K562 (cell line): Measurements from ENCODE around the gene RASL12. TPM values are rescaled to one million over a fixed set of nuclear protein-coding genes. Genes with fewer than 3 reads are reported as not detected.

ENCODE experiments used
- ATAC-seq: fragments of 200-7000 bp; cut with Tn5 transposase; 3 replicates; pipeline ENCODE4 v1.9.1; 2020; ENCODE audit warnings: moderate library complexity
- BruUV-seq: library from RNA; stranded (reverse); fragments of 400-500 nt; replicated peaks from 2 replicates; lab custom pipeline; 2021; lab: Mats Ljungman, UMichigan
- CTCF ChIA-PET: fragments of 300-600 bp; formaldehyde crosslinking; extraction: SDS; loops from one replicate; lab custom pipeline; 2021; ENCODE audit warnings: low intra/inter-chr PET ratio; lab: Yijun Ruan, JAX
- POLR2A ChIA-PET: fragments of 300-600, 350-650 bp; sonication (Branson Sonifier 250); formaldehyde crosslinking; extraction: SDS; loops from one replicate; lab custom pipeline; 2021; ENCODE audit warnings: antibody characterized with exemption, inconsistent platforms; lab: Yijun Ruan, JAX
- DNase-seq, 4 experiments: peaks; one replicate each; pipeline versions ENCODE4 v3.0.0 to v3.0.0-alpha.2; 2011 to 2018; ENCODE audit warnings: low spot score in 3 of 4, mixed read lengths in 3 of 4; ENCODE audit errors: extremely low read depth in 1 of 4
- FAIRE-seq: peaks from 2 replicates; lab custom pipeline; 2011; peaks lifted over from hg19 to GRCh38; lab: Jason Lieb, UNC
- H2AFZ ChIP-seq: 2 replicates; pipeline ENCODE4 v1.6.0; 2011; ENCODE audit warnings: low read depth, low read length, control low read depth, inconsistent platforms
- H3K27ac ChIP-seq: fragments of 200-600 bp; 3 replicates; pipeline ENCODE4 v1.8.0; 2011; ENCODE audit warnings: low read depth, mild to moderate bottlenecking, control low read depth, inconsistent platforms, low read length, moderate library complexity, mixed read lengths; ENCODE audit errors: extremely low read depth
- H3K27me3 ChIP-seq, 2 experiments: fragments of 300-600 bp in 1 of 2; 2 replicates in 1 of 2; 3 replicates in 1 of 2; pipeline versions ENCODE4 v1.6.0 to v1.8.0; 2011; ENCODE audit warnings: inconsistent platforms in 2 of 2, low read length in 2 of 2, mild to moderate bottlenecking in 1 of 2, mixed read lengths in 1 of 2, moderate library complexity in 1 of 2; ENCODE audit not compliant: control insufficient read depth in 2 of 2, insufficient read depth in 2 of 2
- H3K36me3 ChIP-seq: fragments of 300-600 bp; 3 replicates; pipeline ENCODE4 v1.8.0; 2011; ENCODE audit warnings: mild to moderate bottlenecking, low read length, inconsistent platforms; ENCODE audit not compliant: control insufficient read depth, insufficient read depth
- H3K4me1 ChIP-seq, 2 experiments: fragments of 200-600 bp in 1 of 2; replicated peaks in 1 of 2; 2 replicates in 1 of 2; 3 replicates in 1 of 2; pipeline versions ENCODE4 v1.5.1 to v1.8.0; 2011; ENCODE audit warnings: inconsistent platforms in 2 of 2, low read length in 2 of 2, mild to moderate bottlenecking in 1 of 2, mixed read lengths in 1 of 2, moderate library complexity in 1 of 2; ENCODE audit not compliant: control insufficient read depth in 2 of 2, insufficient read depth in 2 of 2
- H3K4me2 ChIP-seq: 2 replicates; pipeline ENCODE4 v1.6.1; 2011; ENCODE audit warnings: low read length, control low read depth, inconsistent platforms, mixed read lengths; ENCODE audit not compliant: insufficient read depth
- H3K4me3 ChIP-seq: fragments of 200-600 bp; sonication (generic), shearing (Covaris generic); 2 replicates; pipeline ENCODE4 v1.5.1; 2016; ENCODE audit warnings: control low read depth, inconsistent platforms
- H3K79me2 ChIP-seq: fragments of 200-600 bp; 3 replicates; pipeline ENCODE4 v1.8.0; 2011; ENCODE audit warnings: low read length, inconsistent platforms; ENCODE audit not compliant: control insufficient read depth, insufficient read depth
- H3K9ac ChIP-seq, 2 experiments: 2 replicates each; pipeline versions ENCODE4 v1.6.0 to v1.6.1; 2011; ENCODE audit warnings: low read depth in 2 of 2, low read length in 2 of 2, control low read depth in 1 of 2, inconsistent platforms in 1 of 2, mild to moderate bottlenecking in 1 of 2, mixed read lengths in 1 of 2; ENCODE audit not compliant: insufficient read depth in 1 of 2
- H3K9me1 ChIP-seq: one replicate; pipeline ENCODE4 v1.6.0; 2011; ENCODE audit warnings: inconsistent platforms, mild to moderate bottlenecking, low read length, moderate library complexity; ENCODE audit not compliant: control insufficient read depth, insufficient read depth
- H3K9me3 ChIP-seq: replicated peaks from 2 replicates; pipeline ENCODE4 v1.5.1; 2011; ENCODE audit warnings: low read depth, low read length, inconsistent platforms; ENCODE audit not compliant: control insufficient read depth, insufficient read depth
- H4K20me1 ChIP-seq: replicated peaks from 2 replicates; pipeline ENCODE4 v1.6.1; 2011; ENCODE audit warnings: low read length, inconsistent platforms, mixed read lengths; ENCODE audit not compliant: control insufficient read depth, insufficient read depth
- NFYB ChIP-seq: IDR thresholded peaks from 2 replicates; pipeline ENCODE4 v1.6.1; 2011; ENCODE audit warnings: mild to moderate bottlenecking, moderate library complexity; ENCODE audit not compliant: insufficient read length; ENCODE audit errors: extremely low read depth
- RAD51 ChIP-seq: fragments of 450-650 bp; IDR thresholded peaks from 2 replicates; pipeline ENCODE4 v1.7.1; 2016; ENCODE audit warnings: low read depth, mild to moderate bottlenecking, borderline replicate concordance
- TFE3 ChIP-seq: fragments of 450-650 bp; formaldehyde crosslinking; IDR thresholded peaks from 2 replicates; pipeline ENCODE4 v1.4.0; 2020; ENCODE audit warnings: mild to moderate bottlenecking, mixed read lengths
- WGBS: fragments of 100-300 bp; shearing (Covaris generic); methylation state at CpG from one replicate; pipeline ENCODE4 v1.1.6; 2016; ENCODE audit warnings: low coverage, mixed read lengths; ENCODE audit not compliant: insufficient coverage; ENCODE audit errors: missing lambda C conversion rate; 5-methylcytosine and 5-hydroxymethylcytosine counted together
- in situ Hi-C: fragments of 300-500 bp; cut with MboI; formaldehyde crosslinking; loops from 4 replicates; pipeline ENCODE4 v1.15.0; 2018; ENCODE audit warnings: inconsistent platforms, mixed read lengths
- intact Hi-C: fragments of 100-400 bp; cut with micrococcal nuclease; formaldehyde crosslinking; loops from 2 replicates; pipeline ENCODE4 v1.14.2; 2022
- polyA plus RNA-seq, 8 experiments: library from polyadenylated mRNA; depleted of rRNA in 4 of 8; stranded (reverse) in 5 of 8; unstranded in 3 of 8; fragments of >200 nt; fragmentation: Nextera tagmentation in 2 of 8; fragmentation: Illumina TruSeq in 1 of 8; extraction: Ambion mirVana in 2 of 8; extraction: Trizol in 1 of 8; gene quantifications; 2 replicates each; pipeline versions ENCODE4 v1.2.1 to v1.2.3, GENCODE V29; 2011 to 2014; ENCODE audit warnings: inconsistent platforms in 1 of 8, missing spikeins in 1 of 8
- total RNA-seq, 7 experiments: library from RNA; depleted of rRNA in 6 of 7; stranded (reverse); fragments of >200 nt in 6 of 7; fragmentation: Illumina TruSeq in 2 of 7; extraction: Trizol in 2 of 7; gene quantifications; 2 replicates each; pipeline versions ENCODE4 v1.2.1 to v1.2.3, GENCODE V29; 2011 to 2021; ENCODE audit warnings: low replicate concordance in 1 of 7

Gene RASL12
- total and polyA plus RNA-seq, 9 of the 15 experiments (the other 6 are each of a cell fraction or from before 2014, with no cell fraction given), result not detected

- no peak for DNase-seq
- no peaks in the 10 kb centered on the region; the same call in 1 of the 2 replicates for H4K20me1 ChIP-seq
- CTCF ChIA-PET, result no interaction called here
- in situ Hi-C loops (loop anchor here (10.0 kb wide), 2 partner anchors 238 to 328 kb away; partner anchors contain the start of gene RNU5A-1), intact Hi-C loops (no loop called here)
- FAIRE-seq, result no peak
- WGBS, result 11% methylated on average over 8 of the region's 8 CpGs
- POLR2A ChIA-PET, result interaction anchor here (1.0 to 1.5 kb wide), 2 partner anchors 11 to 248 kb away, joined by 4 to 7 read pairs; partner anchors contain the start of genes RASL12 and RNU5B-1
- H3K79me2 ChIP-seq, result no peaks in the 10 kb centered on the region
- H3K4me1 ChIP-seq, result peaks cover 0 to 6% of the 10 kb centered on the region in 2 experiments; a peak in 1 of 5 replicates
- peak; percentile 30; the same call in 1 of the 2 replicates for TF ChIP-seq RAD51
- TF ChIP-seq NFYB, result no peak
- peak; percentile 76 for TF ChIP-seq TFE3 (CRISPR knock-in tag)
- no peaks in the 10 kb centered on the region for H3K9me3 ChIP-seq
- no peak overlapping the region for H3K4me2 ChIP-seq
- no peaks in the 10 kb centered on the region for H3K36me3 ChIP-seq
- H3K9ac ChIP-seq, result no peak overlapping the region
- no peak overlapping the region for H3K4me3 ChIP-seq
- no peaks in the 10 kb centered on the region for H3K9me1 ChIP-seq
- H3K27me3 ChIP-seq, result peaks cover 0 to 27% of the 10 kb centered on the region in 2 experiments; a peak in 3 of 5 replicates
- H3K27ac ChIP-seq, result no peak overlapping the region
- ATAC-seq, result no peak
- H2AFZ ChIP-seq, result no peak overlapping the region
- BruUV-seq, result no TSS peak
These were observed 10.8 kb downstream of the RASL12 start for GRCh38 chr15:65056868-65057548.
